Left ventricle myocardium inferior (tissue), 1 donor: ENCODE data around the gene SKA2. TPM values are rescaled to one million over a fixed set of nuclear protein-coding genes. Genes with fewer than 3 reads are reported as not detected.
"Not testable (repeated sequence)": the region's sequence is repeated elsewhere in the genome, so short reads cannot be mapped to it uniquely, and the experiment has no call there.

ENCODE experiments used
- DNase-seq: peaks from one replicate; pipeline ENCODE4 v3.0.0-alpha.2; 2020
- H3K27ac ChIP-seq: fragments of 200-600 bp; replicated peaks from 2 replicates; pipeline ENCODE4 v1.8.0; 2021
- H3K27me3 ChIP-seq: fragments of 200-600 bp; 2 replicates; pipeline ENCODE4 v1.8.0; 2021; ENCODE audit warnings: low read depth
- H3K36me3 ChIP-seq: fragments of 200-600 bp; 2 replicates; pipeline ENCODE4 v1.8.0; 2021
- H3K4me1 ChIP-seq: fragments of 200-600 bp; 2 replicates; pipeline ENCODE4 v1.8.0; 2021
- H3K4me3 ChIP-seq: fragments of 200-600 bp; 2 replicates; pipeline ENCODE4 v1.8.0; 2021; ENCODE audit warnings: mild to moderate bottlenecking, moderate library complexity
- H3K9me3 ChIP-seq: fragments of 200-600 bp; replicated peaks from 2 replicates; pipeline ENCODE4 v1.8.0; 2021
- intact Hi-C: fragments of 100-400 bp; cut with micrococcal nuclease; formaldehyde crosslinking; loops from one replicate; pipeline ENCODE4 v1.11.0; 2022
- total RNA-seq: library from RNA; stranded (reverse); fragmentation: NEBNext Ultra II Directional; extraction: Animal tissue kit (Norgen Biotek cat#: 25700); gene quantifications from one replicate; pipeline ENCODE4 v1.2.1, GENCODE V29; 2021
- TF ChIP-seq, protein P1 (sequence below): fragments of 200-600 bp; IDR thresholded peaks from 2 replicates; pipeline ENCODE4 v1.8.0; 2021; ENCODE audit warnings: antibody characterized with exemption, mild to moderate bottlenecking, borderline replicate concordance
- donor health status: DM: no; HTN: yes; CAD: no; lungs with severe emphysema.

SKA2 gene
- total RNA-seq, 1 donor from 2014 or later = 37.9 TPM

GRCh38 chr17:59141860-59142259, 13.1 kb downstream of the SKA2 start:
- DNase-seq = no peak
- Histone ChIP-seq H3K9me3 (no peaks in the 10 kb centered on the region), H3K36me3 (no peaks in the 10 kb centered on the region), H3K4me3 (no peak overlapping the region), H3K27me3 (no peaks in the 10 kb centered on the region), H3K4me1 (peaks cover 3% of the 10 kb centered on the region), H3K27ac (no peak overlapping the region)
- TF ChIP-seq, protein P1, sequence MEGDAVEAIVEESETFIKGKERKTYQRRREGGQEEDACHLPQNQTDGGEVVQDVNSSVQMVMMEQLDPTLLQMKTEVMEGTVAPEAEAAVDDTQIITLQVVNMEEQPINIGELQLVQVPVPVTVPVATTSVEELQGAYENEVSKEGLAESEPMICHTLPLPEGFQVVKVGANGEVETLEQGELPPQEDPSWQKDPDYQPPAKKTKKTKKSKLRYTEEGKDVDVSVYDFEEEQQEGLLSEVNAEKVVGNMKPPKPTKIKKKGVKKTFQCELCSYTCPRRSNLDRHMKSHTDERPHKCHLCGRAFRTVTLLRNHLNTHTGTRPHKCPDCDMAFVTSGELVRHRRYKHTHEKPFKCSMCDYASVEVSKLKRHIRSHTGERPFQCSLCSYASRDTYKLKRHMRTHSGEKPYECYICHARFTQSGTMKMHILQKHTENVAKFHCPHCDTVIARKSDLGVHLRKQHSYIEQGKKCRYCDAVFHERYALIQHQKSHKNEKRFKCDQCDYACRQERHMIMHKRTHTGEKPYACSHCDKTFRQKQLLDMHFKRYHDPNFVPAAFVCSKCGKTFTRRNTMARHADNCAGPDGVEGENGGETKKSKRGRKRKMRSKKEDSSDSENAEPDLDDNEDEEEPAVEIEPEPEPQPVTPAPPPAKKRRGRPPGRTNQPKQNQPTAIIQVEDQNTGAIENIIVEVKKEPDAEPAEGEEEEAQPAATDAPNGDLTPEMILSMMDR = no peak
- intact Hi-C loops = no loop called here

- Histone ChIP-seq H3K27ac (no peak overlapping the region), H3K27me3 (no peaks in the 10 kb centered on the region), H3K4me3 (no peak overlapping the region), H3K4me1 (peaks cover 3% of the 10 kb centered on the region), H3K36me3 (no peaks in the 10 kb centered on the region), H3K9me3 (no peaks in the 10 kb centered on the region)
- TF ChIP-seq, protein P1 = no peak
- DNase-seq = no peak
- intact Hi-C loops = no loop called here
These were observed 15.0 kb downstream of the SKA2 start for GRCh38 chr17:59139939-59140338.

- H3K9me3 ChIP-seq, H3K27ac ChIP-seq, intact Hi-C loops, DNase-seq, H3K4me3 ChIP-seq, H3K36me3 ChIP-seq, H3K27me3 ChIP-seq, H3K4me1 ChIP-seq: not testable (repeated sequence)
These were observed 16.6 kb downstream of the SKA2 start for GRCh38 chr17:59138339-59138738.

DNA sequence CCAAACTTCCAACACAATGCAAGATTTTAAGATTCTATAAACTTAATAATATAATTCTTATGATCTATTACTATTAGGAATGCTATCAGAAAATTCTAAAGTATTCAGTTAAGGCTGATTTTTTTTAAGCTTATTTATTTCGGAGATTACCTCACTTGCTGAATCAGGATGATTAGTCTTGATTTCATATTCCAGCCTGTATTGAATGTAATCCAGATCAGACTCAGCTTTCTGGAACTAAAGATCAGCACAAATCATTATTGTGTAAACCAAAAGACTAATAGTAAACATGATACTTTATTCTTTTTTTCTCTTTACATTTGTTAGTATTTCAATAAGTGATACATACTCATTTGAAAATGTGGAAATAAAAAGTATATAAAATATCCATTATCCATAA, 23.9 kb downstream of the SKA2 start:
- Histone ChIP-seq H3K4me3 (no peak overlapping the region), H3K27ac (no peak overlapping the region), H3K9me3 (no peaks in the 10 kb centered on the region), H3K36me3 (peaks cover 8% of the 10 kb centered on the region), H3K27me3 (no peaks in the 10 kb centered on the region), H3K4me1 (no peaks in the 10 kb centered on the region)
- intact Hi-C loops = no loop called here
- no peak for DNase-seq
- TF ChIP-seq, protein P1 = no peak

DNA sequence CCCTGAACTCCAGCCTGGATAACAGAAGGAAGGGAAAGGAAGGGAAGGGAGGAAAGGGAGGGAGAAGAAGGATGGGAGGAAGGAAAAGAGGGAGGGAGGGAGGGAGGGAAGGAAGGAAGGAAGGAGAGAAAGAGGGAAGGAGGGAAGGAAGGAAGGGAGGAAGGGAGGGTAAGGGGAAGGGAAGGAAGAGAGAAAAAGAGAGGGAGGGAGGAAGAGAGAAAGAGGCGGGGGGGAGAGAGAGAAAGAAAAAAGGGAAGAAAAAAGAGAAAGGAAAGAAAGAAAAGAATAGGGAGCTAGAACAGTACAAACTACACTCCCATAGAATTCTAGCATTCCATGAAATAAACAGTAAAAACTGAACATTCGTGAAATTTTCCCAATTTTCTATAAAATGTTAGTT, 25.2 kb downstream of the SKA2 start:
- no peaks in the 10 kb centered on the region for H3K27me3 ChIP-seq
- intact Hi-C loops = no loop called here

DNA sequence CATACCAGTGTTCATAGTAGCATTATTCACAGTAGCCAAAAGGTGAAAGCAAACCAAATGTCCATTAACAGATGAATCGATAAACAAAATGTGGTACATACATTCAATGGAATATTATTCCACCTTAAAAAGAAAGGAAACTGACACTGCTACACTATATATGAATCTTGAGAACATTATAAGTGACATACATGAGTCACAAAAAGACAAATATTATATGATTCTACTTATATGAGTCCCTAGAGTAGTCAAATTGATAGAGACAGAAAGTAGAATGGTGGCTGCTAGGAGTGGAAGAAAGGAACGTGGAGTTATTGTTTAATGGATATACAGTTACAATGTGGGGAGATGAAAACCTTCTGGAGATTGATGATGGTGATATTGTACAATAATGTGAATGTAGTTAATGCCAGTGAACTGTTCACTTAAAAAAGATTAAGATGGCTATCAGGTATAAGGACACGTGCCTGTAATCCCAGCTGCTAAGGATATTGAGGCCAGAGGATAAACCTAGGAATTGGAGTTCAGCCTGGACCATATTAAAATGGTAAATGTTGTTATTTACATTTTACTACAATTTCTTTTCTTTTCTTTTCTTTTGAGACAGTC, 28.1 kb downstream of the SKA2 start:
- no peaks in the 10 kb centered on the region for H3K4me1 ChIP-seq
- no peaks in the 10 kb centered on the region for H3K27me3 ChIP-seq
- peaks cover 19% of the 10 kb centered on the region for H3K36me3 ChIP-seq
- no peaks in the 10 kb centered on the region for H3K9me3 ChIP-seq
- intact Hi-C loops = no loop called here
- no peak overlapping the region for H3K4me3 ChIP-seq
- no peak for DNase-seq
- no peak overlapping the region for H3K27ac ChIP-seq
- TF ChIP-seq, protein P1 = no peak

More for the DNA sequence above, 25.2 kb downstream of the SKA2 start:
- no peaks in the 10 kb centered on the region for H3K9me3 ChIP-seq
- no peak for DNase-seq
- H3K36me3 ChIP-seq = peaks cover 8% of the 10 kb centered on the region
- TF ChIP-seq, protein P1 = no peak
- no peak overlapping the region for H3K27ac ChIP-seq
- H3K4me3 ChIP-seq = no peak overlapping the region
- H3K4me1 ChIP-seq = no peaks in the 10 kb centered on the region
